GM12872 (cell line): ENCODE data around the gene DEAF1.

Source experiments
- TF ChIP-seq, protein P1 (sequence below): IDR thresholded peaks from 3 replicates; pipeline ENCODE4 v1.5.1; 2011; ENCODE audit warnings: low read depth, mild to moderate bottlenecking, low read length, moderate library complexity; ENCODE audit not compliant: insufficient read depth

The DEAF1 gene

DNA sequence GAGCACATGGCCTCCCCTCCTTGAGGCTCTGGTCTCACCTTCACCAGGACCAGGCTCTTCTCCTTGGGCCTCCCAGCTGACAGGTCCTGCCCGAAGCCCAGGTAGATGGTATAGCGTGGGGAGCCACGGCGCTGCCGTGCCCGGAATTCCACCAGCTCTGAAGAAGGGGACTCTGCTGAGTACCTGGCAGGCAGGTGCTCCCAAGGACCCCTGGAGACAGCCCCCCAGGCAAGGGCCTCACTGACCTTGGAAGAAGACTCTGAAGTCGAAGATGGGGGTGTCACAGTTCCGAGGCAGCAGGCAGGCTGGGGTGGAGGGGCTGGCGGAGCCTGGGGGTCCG lies 82.1 kb downstream of the DEAF1 start:
- TF ChIP-seq, protein P1, sequence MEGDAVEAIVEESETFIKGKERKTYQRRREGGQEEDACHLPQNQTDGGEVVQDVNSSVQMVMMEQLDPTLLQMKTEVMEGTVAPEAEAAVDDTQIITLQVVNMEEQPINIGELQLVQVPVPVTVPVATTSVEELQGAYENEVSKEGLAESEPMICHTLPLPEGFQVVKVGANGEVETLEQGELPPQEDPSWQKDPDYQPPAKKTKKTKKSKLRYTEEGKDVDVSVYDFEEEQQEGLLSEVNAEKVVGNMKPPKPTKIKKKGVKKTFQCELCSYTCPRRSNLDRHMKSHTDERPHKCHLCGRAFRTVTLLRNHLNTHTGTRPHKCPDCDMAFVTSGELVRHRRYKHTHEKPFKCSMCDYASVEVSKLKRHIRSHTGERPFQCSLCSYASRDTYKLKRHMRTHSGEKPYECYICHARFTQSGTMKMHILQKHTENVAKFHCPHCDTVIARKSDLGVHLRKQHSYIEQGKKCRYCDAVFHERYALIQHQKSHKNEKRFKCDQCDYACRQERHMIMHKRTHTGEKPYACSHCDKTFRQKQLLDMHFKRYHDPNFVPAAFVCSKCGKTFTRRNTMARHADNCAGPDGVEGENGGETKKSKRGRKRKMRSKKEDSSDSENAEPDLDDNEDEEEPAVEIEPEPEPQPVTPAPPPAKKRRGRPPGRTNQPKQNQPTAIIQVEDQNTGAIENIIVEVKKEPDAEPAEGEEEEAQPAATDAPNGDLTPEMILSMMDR: no peak

DNA sequence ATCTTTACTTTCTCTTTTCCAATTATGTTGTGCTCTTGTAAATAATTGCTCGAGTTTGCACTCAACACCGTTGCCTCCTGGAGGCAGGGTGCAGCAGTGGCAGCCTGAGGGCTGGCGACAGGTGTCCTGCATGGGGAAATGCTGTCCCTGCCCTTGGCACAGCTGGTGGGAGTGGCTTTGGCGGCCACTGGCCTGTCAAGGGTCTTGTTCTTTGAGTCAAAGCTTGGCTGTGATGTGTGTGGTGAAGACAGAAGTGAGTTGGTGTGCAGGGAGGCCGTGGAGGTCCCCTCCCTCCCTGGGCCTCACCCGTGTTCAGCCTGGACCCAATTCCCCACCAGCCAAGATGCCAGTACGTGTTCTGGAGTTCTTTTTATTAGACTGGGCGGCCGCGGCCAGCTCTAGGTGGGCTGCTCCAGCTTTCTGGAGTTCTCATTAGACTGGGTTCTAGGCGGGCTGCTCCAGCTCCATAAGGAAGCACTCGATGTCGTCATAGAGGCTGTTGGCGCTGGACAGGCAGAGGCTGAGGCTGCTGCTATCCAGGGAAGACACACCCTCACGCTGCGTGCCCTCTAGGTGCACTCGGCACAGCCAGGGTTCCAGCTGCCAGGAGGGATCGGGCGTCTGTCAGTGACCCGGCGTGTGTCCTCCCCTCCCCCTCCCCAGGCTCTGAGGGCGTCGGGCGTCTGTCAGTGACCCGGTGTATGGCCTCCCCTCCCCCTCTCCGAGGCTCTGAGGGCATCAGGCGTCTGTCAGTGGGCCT lies 82.6 kb downstream of the DEAF1 start:
- TF ChIP-seq, protein P1: peak; percentile 51; the same call in 2 of the 3 replicates

DNA sequence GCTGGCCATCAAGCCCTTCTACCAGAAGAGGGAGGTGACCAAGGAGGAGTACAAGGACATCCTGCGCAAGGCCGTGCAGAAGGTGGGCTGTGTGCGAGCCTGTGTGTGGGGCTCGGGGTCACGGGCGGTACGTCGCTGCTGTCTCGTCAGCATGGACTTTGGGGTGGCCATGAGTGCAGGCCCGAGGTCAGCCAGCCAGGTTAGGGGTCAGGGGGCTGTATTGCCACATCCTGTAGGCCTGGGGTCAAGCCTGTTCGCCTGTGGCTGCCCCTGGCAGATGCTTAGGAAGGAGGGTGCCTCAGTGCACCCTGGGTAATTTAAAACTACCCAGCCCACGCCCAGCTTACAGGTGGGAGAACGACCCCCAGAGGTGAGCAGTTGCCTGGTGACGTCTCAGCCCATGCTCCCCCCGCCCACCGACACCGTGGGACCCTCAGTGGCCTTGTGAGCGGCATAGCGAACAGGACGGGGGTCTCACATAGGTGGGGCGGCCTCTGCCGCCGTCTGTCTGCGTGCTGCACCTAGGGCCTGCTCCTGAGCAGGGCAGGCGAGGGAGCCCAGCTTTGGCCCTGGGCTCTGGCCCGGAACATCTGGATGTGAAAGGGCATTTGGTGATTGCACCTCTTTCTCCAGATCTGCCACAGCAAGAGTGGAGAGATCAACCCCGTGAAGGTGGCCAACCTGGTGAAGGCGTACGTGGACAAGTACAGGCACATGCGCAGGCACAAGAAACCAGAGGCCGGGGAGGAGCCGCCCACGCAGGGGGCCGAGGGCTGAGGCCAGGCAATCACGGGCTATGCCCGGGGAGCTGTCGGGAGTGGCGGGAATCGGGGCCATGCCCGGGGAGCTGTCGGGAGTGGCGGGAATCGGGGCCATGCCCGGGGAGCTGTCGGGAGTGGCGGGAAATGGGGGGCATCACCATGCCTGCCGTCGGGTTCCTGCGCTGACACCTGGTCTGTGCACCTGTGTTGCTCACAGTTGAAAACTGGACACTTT lies 83.7 kb downstream of the DEAF1 start:
- TF ChIP-seq, protein P1: no peak

DNA sequence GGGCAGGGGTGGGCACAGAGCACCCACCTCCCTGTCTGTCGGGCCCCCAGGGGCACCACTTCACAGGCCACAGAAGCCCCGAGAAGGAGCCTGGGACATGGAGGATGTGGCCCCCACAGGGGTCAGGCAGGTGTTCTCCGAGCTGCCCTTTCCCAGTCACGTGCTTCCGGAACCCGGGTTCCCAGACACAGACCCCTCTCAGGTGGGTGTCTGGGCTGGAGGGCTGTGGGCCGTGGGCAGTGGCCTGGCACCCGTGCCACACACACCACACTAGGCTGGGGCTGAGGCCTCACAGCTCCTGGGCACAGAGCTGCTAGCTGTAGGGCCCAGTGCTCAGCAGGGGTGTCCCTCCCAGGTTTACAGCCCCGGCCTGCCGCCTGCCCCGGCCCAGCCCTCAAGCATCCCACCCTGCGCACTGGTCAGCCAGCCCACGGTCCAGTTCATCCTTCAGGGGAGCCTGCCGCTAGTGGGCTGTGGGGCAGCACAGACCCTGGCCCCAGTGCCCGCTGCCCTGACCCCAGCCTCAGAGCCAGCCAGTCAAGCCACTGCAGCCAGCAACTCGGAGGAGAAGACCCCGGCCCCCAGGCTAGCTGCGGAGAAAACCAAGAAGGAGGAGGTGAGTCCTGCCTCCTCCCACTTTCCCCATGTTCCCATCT lies 84.7 kb downstream of the DEAF1 start:
- TF ChIP-seq, protein P1: no peak

DNA sequence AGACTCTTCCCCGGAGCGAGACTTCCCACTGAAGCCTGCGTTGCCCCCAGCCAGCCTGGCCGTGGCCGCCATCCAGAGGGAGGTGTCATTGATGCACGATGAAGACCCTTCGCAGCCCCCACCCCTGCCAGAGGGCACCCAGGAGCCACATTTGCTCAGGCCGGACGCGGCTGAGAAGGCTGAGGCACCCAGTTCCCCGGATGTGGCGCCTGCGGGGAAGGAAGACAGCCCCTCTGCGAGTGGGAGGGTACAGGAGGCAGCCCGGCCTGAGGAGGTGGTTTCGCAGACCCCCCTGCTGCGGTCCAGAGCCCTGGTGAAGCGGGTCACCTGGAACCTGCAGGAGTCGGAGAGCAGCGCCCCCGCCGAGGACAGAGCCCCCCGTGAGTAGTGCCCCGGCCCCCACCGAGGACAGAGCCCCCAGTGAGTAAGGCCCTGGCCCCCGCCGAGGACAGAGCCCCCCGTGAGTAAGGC lies 85.6 kb downstream of the DEAF1 start:
- TF ChIP-seq, protein P1: no peak

DNA sequence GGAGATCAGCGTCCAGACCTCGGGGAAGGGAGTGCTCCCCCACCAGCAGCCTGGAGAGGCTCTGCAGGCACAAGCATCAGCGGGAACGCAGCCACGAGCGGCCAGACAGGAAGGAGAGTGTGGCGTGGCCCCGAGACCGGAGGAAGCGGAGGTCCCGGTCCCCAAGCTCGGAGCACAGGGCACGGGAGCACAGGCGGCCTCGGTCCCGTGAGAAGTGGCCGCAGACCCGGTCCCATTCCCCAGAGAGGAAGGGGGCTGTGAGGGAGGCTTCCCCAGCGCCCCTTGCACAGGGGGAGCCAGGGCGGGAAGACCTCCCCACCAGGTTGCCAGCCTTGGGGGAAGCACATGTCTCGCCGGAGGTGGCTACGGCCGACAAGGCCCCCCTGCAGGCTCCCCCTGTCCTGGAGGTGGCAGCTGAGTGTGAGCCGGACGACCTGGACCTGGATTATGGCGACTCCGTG lies 86.2 kb downstream of the DEAF1 start:
- TF ChIP-seq, protein P1: no peak
